HG03139 (cell line): Measurements from ENCODE around the gene SGCA.

Experiments
- ATAC-seq: cut with Tn5 transposase; IDR thresholded peaks from one replicate; pipeline ENCODE4 v1.9.1; 2021; ENCODE audit not compliant: unreplicated experiment

Gene SGCA

GRCh38 chr17:50207315-50207714, 41.5 kb downstream of the SGCA start:
- no peak for ATAC-seq

- no peak for ATAC-seq
These were observed 42.2 kb downstream of the SGCA start for GRCh38 chr17:50207792-50208567.

GRCh38 chr17:50208611-50209061, 42.8 kb downstream of the SGCA start:
- no peak for ATAC-seq

GRCh38 chr17:50209133-50209471, 43.3 kb downstream of the SGCA start:
- ATAC-seq, result no peak

- ATAC-seq, result no peak
These were observed 43.9 kb downstream of the SGCA start for GRCh38 chr17:50209472-50210239.

- no peak for ATAC-seq
These were observed 44.7 kb downstream of the SGCA start for GRCh38 chr17:50210240-50211225.

GRCh38 chr17:50211249-50212120, 45.7 kb downstream of the SGCA start:
- no peak for ATAC-seq

- no peak for ATAC-seq
These were observed 46.5 kb downstream of the SGCA start for GRCh38 chr17:50212121-50212843.

GRCh38 chr17:50213026-50214022, 47.5 kb downstream of the SGCA start:
- ATAC-seq, result no peak

- ATAC-seq, result no peak
These were observed 49.4 kb downstream of the SGCA start for GRCh38 chr17:50214976-50215760.

GRCh38 chr17:50217591-50217990, 51.8 kb downstream of the SGCA start:
- ATAC-seq, result no peak

- no peak for ATAC-seq
These were observed 52.4 kb downstream of the SGCA start for GRCh38 chr17:50218071-50218759.

GRCh38 chr17:50218771-50219315, 53.0 kb downstream of the SGCA start:
- ATAC-seq, result no peak

GRCh38 chr17:50219342-50219741, 53.5 kb downstream of the SGCA start:
- no peak for ATAC-seq

GRCh38 chr17:50219939-50220465, 54.2 kb downstream of the SGCA start:
- no peak for ATAC-seq

GRCh38 chr17:50220811-50221210, 55.0 kb downstream of the SGCA start:
- no peak for ATAC-seq
